HCT116 (cell line): ENCODE data around the gene STK32B. TPM values are rescaled to one million over a fixed set of nuclear protein-coding genes. Genes with fewer than 3 reads are reported as not detected.

Experiments used
- ATAC-seq: fragments of 200-7000 bp; cut with Tn5 transposase; 2 replicates; pipeline ENCODE4 v1.9.1; 2020; ENCODE audit warnings: mild to moderate bottlenecking, moderate library complexity
- BruUV-seq: library from RNA; stranded (reverse); fragments of 400-500 nt; replicated peaks from 2 replicates; lab custom pipeline; 2021; lab: Mats Ljungman, UMichigan
- CTCF ChIA-PET: fragments of 300-600 bp; sonication (Branson Sonifier 250); formaldehyde crosslinking; loops from one replicate; lab custom pipeline; 2021; ENCODE audit warnings: antibody characterized with exemption; lab: Charles Lee
- POLR2A ChIA-PET: fragments of 300-600, 350-600 bp; sonication (Branson Sonifier 250); formaldehyde crosslinking; loops from one replicate; lab custom pipeline; 2021; ENCODE audit warnings: antibody characterized with exemption; lab: Charles Lee
- RAD21 ChIA-PET, 2 experiments: fragments of 300-600 bp; sonication (Branson Sonifier 250); formaldehyde crosslinking; loops; one replicate each; lab custom pipeline; 2023; ENCODE audit warnings: low total read pairs in 2 of 2; ENCODE audit not compliant: uncharacterized antibody in 2 of 2, unreplicated experiment in 2 of 2, low non-redundant PET in 1 of 2; lab: Charles Lee
- DNase-seq: peaks from one replicate; pipeline ENCODE4 v3.0.0-alpha.2; 2010; ENCODE audit warnings: low read depth, low spot score
- H2AFZ ChIP-seq: fragments of 200-600 bp; shearing (Covaris generic), sonication (generic); 2 replicates; pipeline ENCODE4 v1.6.1; 2017; ENCODE audit warnings: low read depth, mixed run types, mixed read lengths, antibody characterized with exemption, low read length; ENCODE audit not compliant: poor library complexity, severe bottlenecking
- H3K27ac ChIP-seq: 2 replicates; pipeline ENCODE4 v1.5.1; 2012; ENCODE audit warnings: low read depth, low read length
- H3K27me3 ChIP-seq: fragments of 200-600 bp; sonication (generic); 2 replicates; pipeline ENCODE4 v1.6.1; 2016; ENCODE audit warnings: mixed run types, low read length, mixed read lengths; ENCODE audit not compliant: insufficient read depth
- H3K36me3 ChIP-seq, 2 experiments: fragments of 200-500 bp in 1 of 2; fragments of 200-600 bp in 1 of 2; sonication (Bioruptor generic) in 1 of 2; sonication (generic) in 1 of 2; 2 replicates each; pipeline versions ENCODE4 v1.5.1 to v1.6.1; 2014 to 2016; ENCODE audit warnings: low read length in 2 of 2, inconsistent platforms in 1 of 2, mixed read lengths in 1 of 2, mixed run types in 1 of 2; ENCODE audit not compliant: insufficient read depth in 2 of 2, control insufficient read depth in 1 of 2
- H3K4me1 ChIP-seq, 2 experiments: fragments of 200-600 bp in 1 of 2; sonication (generic) in 1 of 2; 2 replicates each; pipeline versions ENCODE4 v1.5.1 to v1.6.1; 2012 to 2017; ENCODE audit warnings: low read length in 2 of 2, inconsistent platforms in 1 of 2, mild to moderate bottlenecking in 1 of 2, mixed read lengths in 1 of 2, mixed run types in 1 of 2, moderate library complexity in 1 of 2; ENCODE audit not compliant: insufficient read depth in 2 of 2, control insufficient read depth in 1 of 2
- H3K4me2 ChIP-seq: fragments of 200-600 bp; sonication (generic); 2 replicates; pipeline ENCODE4 v1.6.1; 2017; ENCODE audit warnings: mixed run types, low read length, mixed read lengths
- H3K4me3 ChIP-seq, 2 experiments: fragments of 200-600 bp in 1 of 2; sonication (generic) in 1 of 2; replicated peaks in 1 of 2; 2 replicates each; pipeline ENCODE4 v1.5.1; 2011 to 2016; ENCODE audit warnings: low read length in 2 of 2, control low read depth in 1 of 2, low read depth in 1 of 2, mild to moderate bottlenecking in 1 of 2, mixed read lengths in 1 of 2, mixed run types in 1 of 2
- H3K79me2 ChIP-seq: fragments of 200-600 bp; sonication (generic); 2 replicates; pipeline ENCODE4 v1.6.1; 2017; ENCODE audit warnings: mild to moderate bottlenecking, mixed run types, low read length, moderate library complexity, mixed read lengths; ENCODE audit not compliant: insufficient read depth
- H3K9ac ChIP-seq: fragments of 200-600 bp; sonication (generic); 2 replicates; pipeline ENCODE4 v1.6.1; 2016; ENCODE audit warnings: low read length, mixed read lengths
- H3K9me2 ChIP-seq: fragments of 200-600 bp; sonication (generic), shearing (Covaris generic); 2 replicates; pipeline ENCODE4 v1.6.1; 2017; ENCODE audit warnings: mixed run types, mild to moderate bottlenecking, moderate library complexity; ENCODE audit not compliant: insufficient read depth
- H3K9me3 ChIP-seq, 2 experiments: fragments of 200-500 bp in 1 of 2; fragments of 200-600 bp in 1 of 2; sonication (Bioruptor generic) in 1 of 2; sonication (generic) in 1 of 2; 2 replicates each; pipeline ENCODE4 v1.6.1; 2014 to 2017; ENCODE audit warnings: low read length in 2 of 2, mixed read lengths in 2 of 2, inconsistent platforms in 1 of 2, low read depth in 1 of 2, mild to moderate bottlenecking in 1 of 2, mixed run types in 1 of 2, moderate library complexity in 1 of 2; ENCODE audit not compliant: control insufficient read depth in 1 of 2, insufficient read depth in 1 of 2
- H4K20me1 ChIP-seq: fragments of 200-600 bp; sonication (generic), shearing (Covaris generic); 2 replicates; pipeline ENCODE4 v1.6.1; 2017; ENCODE audit warnings: mixed run types, mild to moderate bottlenecking, moderate library complexity; ENCODE audit not compliant: insufficient read depth
- CEBPB ChIP-seq: IDR thresholded peaks from 2 replicates; pipeline ENCODE4 v1.6.1; 2012; ENCODE audit warnings: low read depth
- FOSL1 ChIP-seq: IDR thresholded peaks from 2 replicates; pipeline ENCODE4 v1.6.1; 2012; ENCODE audit warnings: low read depth
- JUND ChIP-seq: IDR thresholded peaks from 2 replicates; pipeline ENCODE4 v1.6.1; 2012
- POLR2AphosphoS5 ChIP-seq: IDR thresholded peaks from 2 replicates; pipeline ENCODE4 v1.6.1; 2011; ENCODE audit warnings: mild to moderate bottlenecking, low read depth, low read length, moderate library complexity
- RAD21 ChIP-seq: IDR thresholded peaks from 2 replicates; pipeline ENCODE4 v1.6.1; 2012; ENCODE audit warnings: low read depth, mild to moderate bottlenecking
- SP1 ChIP-seq: IDR thresholded peaks from 2 replicates; pipeline ENCODE4 v1.6.1; 2012; ENCODE audit warnings: low read depth
- SRF ChIP-seq: IDR thresholded peaks from 2 replicates; pipeline ENCODE4 v1.6.1; 2012; ENCODE audit warnings: low read depth
- TCF7L2 ChIP-seq: IDR thresholded peaks from 2 replicates; pipeline ENCODE4 v1.7.0; 2011; ENCODE audit warnings: borderline replicate concordance, inconsistent platforms; ENCODE audit not compliant: insufficient read depth, insufficient read length; ENCODE audit errors: extremely low read depth
- YY1 ChIP-seq: IDR thresholded peaks from 2 replicates; pipeline ENCODE4 v1.6.1; 2011; ENCODE audit warnings: low read length, low read depth, moderate library complexity, mild to moderate bottlenecking; ENCODE audit not compliant: insufficient replicate concordance; ENCODE audit errors: extremely low read depth
- ZBTB33 ChIP-seq: IDR thresholded peaks from 2 replicates; pipeline ENCODE4 v1.6.1; 2011; ENCODE audit warnings: mild to moderate bottlenecking, low read length, moderate library complexity; ENCODE audit not compliant: insufficient replicate concordance; ENCODE audit errors: extremely low read depth
- ZFX ChIP-seq: fragments of 450-650 bp; IDR thresholded peaks from 2 replicates; pipeline ENCODE4 v1.6.1; 2017
- ZNF274 ChIP-seq: fragments of 200-500 bp; sonication (Bioruptor generic); IDR thresholded peaks from 2 replicates; pipeline ENCODE4 v1.6.1; 2014; ENCODE audit warnings: mild to moderate bottlenecking, low read depth, low read length, inconsistent platforms
- intact Hi-C: fragments of 100-400 bp; cut with micrococcal nuclease; formaldehyde crosslinking; loops from 2 replicates; pipeline ENCODE4 v1.10.0; 2022
- total RNA-seq: library from RNA; stranded (reverse); gene quantifications from one replicate; pipeline ENCODE4 v1.2.1, GENCODE V29; 2021; ENCODE audit not compliant: unreplicated experiment

Gene STK32B
- total RNA-seq, 1 experiment from 2014 or later: not detected

GRCh38 chr4:5257086-5257485 lies 205.8 kb downstream of the STK32B start (continued):
- TF ChIP-seq YY1 (no peak), SRF (no peak), POLR2AphosphoS5 (no peak), SP1 (no peak), ZNF274 (no peak), RAD21 (no peak), ZBTB33 (no peak)

- Histone ChIP-seq H3K79me2 (no peaks in the 10 kb centered on the region), H3K9me3 (no peaks in the 10 kb centered on the region), H3K4me3 (no peak overlapping the region), H3K4me1 (no peaks in the 10 kb centered on the region), H3K27me3 (peaks cover 5% of the 10 kb centered on the region; the same call in 1 of the 2 replicates), H3K27ac (no peak overlapping the region), H3K4me2 (no peak overlapping the region), H2AFZ (no peak overlapping the region), H3K9me2 (no peaks in the 10 kb centered on the region), H3K36me3 (no peaks in the 10 kb centered on the region), H4K20me1 (no peaks in the 10 kb centered on the region), H3K9ac (no peak overlapping the region)
- DNase-seq (no peak), ATAC-seq (no peak)
- TF ChIP-seq JUND (no peak), POLR2AphosphoS5 (no peak), RAD21 (no peak), CEBPB (no peak), FOSL1 (no peak), ZFX (no peak), TCF7L2 (no peak)
- BruUV-seq: no TSS peak
- intact Hi-C loops: no loop called here
- POLR2A ChIA-PET: no interaction called here
- CTCF ChIA-PET: no interaction called here
- RAD21 ChIA-PET: no interaction called here
These were observed 208.2 kb downstream of the STK32B start for GRCh38 chr4:5259471-5259870.
